Measurements from ENCODE around the gene YIF1A. TPM values are rescaled to one million over a fixed set of nuclear protein-coding genes. Genes with fewer than 3 reads are reported as not detected.

The YIF1A gene
- total and polyA plus RNA-seq, 2 experiments from 2014 or later: 132 to 265 TPM

DNA sequence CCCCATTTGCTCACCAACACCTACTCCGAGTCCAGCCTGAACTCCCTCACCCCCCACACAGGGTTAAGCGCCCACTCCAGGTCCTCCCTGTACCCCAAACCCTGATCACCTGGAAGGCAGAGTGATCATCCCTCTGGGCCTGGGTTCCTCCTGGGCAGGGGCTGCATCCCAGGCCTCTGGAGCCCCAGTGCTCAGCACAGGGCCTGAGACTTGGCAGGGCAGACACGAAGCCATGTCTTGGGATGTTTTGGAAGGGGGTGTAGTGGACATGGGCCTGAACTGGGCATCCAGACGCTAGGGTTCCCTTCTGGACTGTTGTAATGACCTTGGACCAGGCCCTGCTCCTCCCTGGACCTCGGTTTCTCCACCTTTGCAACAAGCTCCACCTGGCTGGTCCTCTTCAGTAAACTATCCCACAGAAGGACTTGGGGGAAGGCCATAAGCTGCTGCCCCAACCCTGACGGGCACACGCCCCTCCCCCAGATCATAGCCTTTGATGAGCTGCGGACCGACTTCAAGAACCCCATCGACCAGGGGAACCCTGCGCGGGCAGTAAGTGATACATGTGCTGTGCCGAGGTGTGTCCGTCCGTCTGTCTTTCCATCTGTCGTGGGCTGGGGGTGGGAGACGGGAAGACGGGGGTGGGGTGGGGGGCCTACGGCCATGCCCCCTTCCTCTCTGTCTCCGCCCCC, 7.0 kb downstream of the YIF1A start:
- Histone ChIP-seq H3K79me2 (peaks cover 19% of the 10 kb centered on the region), H3K4me2 (no peak overlapping the region), H3K4me3 (no peak overlapping the region), H2AFZ (no peak overlapping the region), H3K27ac (no peak overlapping the region), H3K9me2 (replicated peaks; ENCODE audit: insufficient read depth) (no peaks in the 10 kb centered on the region), H3K4me1 (ENCODE audit: insufficient read depth) (peaks cover 9% of the 10 kb centered on the region), H3K36me3 (replicated peaks; ENCODE audit: insufficient read depth, low read depth) (no peaks in the 10 kb centered on the region), H3K27me3 (no peaks in the 10 kb centered on the region), H3K9me3 (ENCODE audit: low read depth) (no peaks in the 10 kb centered on the region), H4K20me1 (ENCODE audit: insufficient read depth, poor library complexity, severe bottlenecking) (peaks cover 3% of the 10 kb centered on the region)
- TF ChIP-seq EZH2 (IDR thresholded peaks at IDR 0.05; ENCODE audit: borderline replicate concordance) (no peak), EZH2phosphoT487 (IDR thresholded peaks at IDR 0.05; ENCODE audit: low read depth, severe bottlenecking, unreplicated experiment) (no peak)
- TF ChIP-seq, protein P1, sequence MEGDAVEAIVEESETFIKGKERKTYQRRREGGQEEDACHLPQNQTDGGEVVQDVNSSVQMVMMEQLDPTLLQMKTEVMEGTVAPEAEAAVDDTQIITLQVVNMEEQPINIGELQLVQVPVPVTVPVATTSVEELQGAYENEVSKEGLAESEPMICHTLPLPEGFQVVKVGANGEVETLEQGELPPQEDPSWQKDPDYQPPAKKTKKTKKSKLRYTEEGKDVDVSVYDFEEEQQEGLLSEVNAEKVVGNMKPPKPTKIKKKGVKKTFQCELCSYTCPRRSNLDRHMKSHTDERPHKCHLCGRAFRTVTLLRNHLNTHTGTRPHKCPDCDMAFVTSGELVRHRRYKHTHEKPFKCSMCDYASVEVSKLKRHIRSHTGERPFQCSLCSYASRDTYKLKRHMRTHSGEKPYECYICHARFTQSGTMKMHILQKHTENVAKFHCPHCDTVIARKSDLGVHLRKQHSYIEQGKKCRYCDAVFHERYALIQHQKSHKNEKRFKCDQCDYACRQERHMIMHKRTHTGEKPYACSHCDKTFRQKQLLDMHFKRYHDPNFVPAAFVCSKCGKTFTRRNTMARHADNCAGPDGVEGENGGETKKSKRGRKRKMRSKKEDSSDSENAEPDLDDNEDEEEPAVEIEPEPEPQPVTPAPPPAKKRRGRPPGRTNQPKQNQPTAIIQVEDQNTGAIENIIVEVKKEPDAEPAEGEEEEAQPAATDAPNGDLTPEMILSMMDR (IDR thresholded peaks at IDR 0.05; ENCODE audit: poor library complexity): no peak
- 53% methylated on average over 19 of the region's 20 CpGs for WGBS (ENCODE audit: low lambda C conversion rate, missing lambda C conversion rate)
- DNase-seq (ENCODE audit: low spot score): no peak

DNA sequence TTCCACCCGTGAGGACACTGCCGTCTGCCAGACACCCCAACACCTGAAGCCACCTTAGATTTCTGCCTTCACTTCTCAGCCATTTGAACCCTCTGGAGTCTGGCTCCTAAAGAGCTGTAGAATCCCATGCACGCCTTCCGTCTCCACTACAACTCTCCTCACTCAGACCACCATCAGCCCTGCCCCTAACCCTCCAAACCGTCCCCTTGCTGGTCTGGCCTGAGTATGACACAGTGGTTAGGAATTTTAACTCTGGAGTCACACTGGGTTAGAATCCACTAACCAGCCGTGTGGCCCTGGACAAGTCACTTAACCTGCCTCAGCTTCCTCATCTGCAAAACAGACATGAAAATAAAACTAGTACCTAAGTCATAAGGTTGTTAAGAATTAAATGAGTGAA, 7.9 kb downstream of the YIF1A start:
- H3K36me3 ChIP-seq (replicated peaks; ENCODE audit: insufficient read depth, low read depth): no peaks in the 10 kb centered on the region
- H3K27ac ChIP-seq: no peak overlapping the region
- H3K4me2 ChIP-seq: no peak overlapping the region
- peaks cover 9% of the 10 kb centered on the region for H3K4me1 ChIP-seq (ENCODE audit: insufficient read depth)
- H3K27me3 ChIP-seq: no peaks in the 10 kb centered on the region
- no peaks in the 10 kb centered on the region for H3K9me2 ChIP-seq (replicated peaks; ENCODE audit: insufficient read depth)
- H2AFZ ChIP-seq: no peak overlapping the region
- no peak overlapping the region for H3K4me3 ChIP-seq
- H4K20me1 ChIP-seq (ENCODE audit: insufficient read depth, poor library complexity, severe bottlenecking): peaks cover 3% of the 10 kb centered on the region
- TF ChIP-seq EZH2 (IDR thresholded peaks at IDR 0.05; ENCODE audit: borderline replicate concordance) (no peak), EZH2phosphoT487 (IDR thresholded peaks at IDR 0.05; ENCODE audit: low read depth, severe bottlenecking, unreplicated experiment) (no peak)
- TF ChIP-seq, protein P1 (IDR thresholded peaks at IDR 0.05; ENCODE audit: poor library complexity): no peak
- no peaks in the 10 kb centered on the region for H3K9me3 ChIP-seq (ENCODE audit: low read depth)
- DNase-seq (ENCODE audit: low spot score): no peak
- 75% methylated on average over 6 of the region's 6 CpGs for WGBS (ENCODE audit: low lambda C conversion rate, missing lambda C conversion rate)
- H3K79me2 ChIP-seq: peaks cover 9% of the 10 kb centered on the region

DNA sequence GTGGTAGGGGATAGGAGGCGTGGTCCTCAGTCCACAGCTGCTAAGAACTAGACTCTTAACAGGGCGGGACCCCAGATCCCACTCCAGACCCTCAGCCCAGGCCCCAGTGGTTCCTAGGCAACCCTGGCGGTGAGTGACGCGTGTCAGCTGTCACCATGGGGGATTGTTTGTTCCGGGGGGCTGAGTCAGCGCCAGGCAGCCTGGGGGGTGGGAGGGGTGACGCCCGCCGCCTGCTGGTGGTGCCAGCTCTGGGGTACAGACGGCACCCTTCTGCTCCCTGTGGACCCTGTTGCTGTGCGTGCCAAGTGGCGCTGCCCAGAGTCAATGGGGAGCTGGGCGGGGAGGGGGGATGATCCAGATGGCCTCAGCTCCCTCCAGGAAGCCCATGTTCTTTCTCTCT, 8.5 kb downstream of the YIF1A start:
- H3K27me3 ChIP-seq: no peaks in the 10 kb centered on the region
- H2AFZ ChIP-seq: no peak overlapping the region
- no peak overlapping the region for H3K27ac ChIP-seq
- TF ChIP-seq, protein P1 (IDR thresholded peaks at IDR 0.05; ENCODE audit: poor library complexity): no peak
- TF ChIP-seq EZH2phosphoT487 (IDR thresholded peaks at IDR 0.05; ENCODE audit: low read depth, severe bottlenecking, unreplicated experiment) (no peak), EZH2 (IDR thresholded peaks at IDR 0.05; ENCODE audit: borderline replicate concordance) (no peak)
- no peak overlapping the region for H3K4me3 ChIP-seq
- peaks cover 5% of the 10 kb centered on the region for H3K79me2 ChIP-seq
- no peak overlapping the region for H3K4me2 ChIP-seq
- no peaks in the 10 kb centered on the region for H3K9me2 ChIP-seq (replicated peaks; ENCODE audit: insufficient read depth)
- H3K4me1 ChIP-seq (ENCODE audit: insufficient read depth): peaks cover 9% of the 10 kb centered on the region
- H3K9me3 ChIP-seq (ENCODE audit: low read depth): no peaks in the 10 kb centered on the region
- H3K36me3 ChIP-seq (replicated peaks; ENCODE audit: insufficient read depth, low read depth): no peaks in the 10 kb centered on the region
- peaks cover 3% of the 10 kb centered on the region for H4K20me1 ChIP-seq (ENCODE audit: insufficient read depth, poor library complexity, severe bottlenecking)
- DNase-seq (ENCODE audit: low spot score): no peak
- 91% methylated on average over 8 of the region's 14 CpGs for WGBS (ENCODE audit: low lambda C conversion rate, missing lambda C conversion rate)

All from hepatocyte (in vitro differentiated cells).